Measurements from ENCODE around the gene GRK3.
"Not testable (repeated sequence)": the region's sequence is repeated elsewhere in the genome, so short reads cannot be mapped to it uniquely, and the experiment has no call there.

GRK3 gene

DNA sequence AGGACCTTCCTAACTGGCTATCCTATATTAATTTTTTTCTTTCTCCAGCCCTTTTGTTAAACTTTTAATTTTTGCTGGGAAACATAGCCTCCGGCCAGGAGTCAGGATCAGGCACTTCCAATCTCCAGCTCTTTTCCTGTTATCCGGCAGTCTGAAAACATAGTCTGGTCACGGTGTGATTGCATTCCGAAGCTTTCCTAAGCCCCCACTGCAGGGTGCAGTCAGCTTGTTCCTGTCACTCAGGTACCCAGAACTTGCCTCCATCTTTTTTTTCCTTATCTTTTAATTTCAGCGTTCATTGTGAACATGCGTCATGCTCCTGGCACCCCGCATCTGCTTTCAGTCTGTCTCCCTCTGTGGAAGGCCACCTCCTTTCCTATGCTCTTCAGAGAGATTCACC, 59.4 kb downstream of the GRK3 start:
- DNase-seq (ENCODE audit: extremely low read depth in 1 of 2, low read depth in 1 of 2): no peak

DNA sequence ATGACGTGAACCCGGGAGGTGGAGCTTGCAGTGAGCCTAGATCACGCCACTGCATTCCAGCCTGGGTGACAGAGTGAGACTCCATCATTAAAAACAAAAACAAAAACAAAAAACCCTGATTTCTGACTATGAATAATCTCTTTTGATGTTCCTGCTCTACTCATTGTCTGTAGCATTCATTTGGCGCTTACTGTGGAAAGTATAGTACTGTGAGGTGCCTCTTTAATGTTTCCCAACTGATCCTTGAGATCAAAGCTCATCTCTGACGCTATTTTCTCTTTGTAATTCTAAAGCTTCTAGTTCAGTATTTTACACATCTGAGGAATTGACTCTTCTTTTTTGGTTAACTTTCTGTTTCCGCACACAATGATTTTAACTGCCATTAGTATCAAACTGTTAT, 60.0 kb downstream of the GRK3 start:
- DNase-seq (ENCODE audit: extremely low read depth in 1 of 2, low read depth in 1 of 2): no peak

DNA sequence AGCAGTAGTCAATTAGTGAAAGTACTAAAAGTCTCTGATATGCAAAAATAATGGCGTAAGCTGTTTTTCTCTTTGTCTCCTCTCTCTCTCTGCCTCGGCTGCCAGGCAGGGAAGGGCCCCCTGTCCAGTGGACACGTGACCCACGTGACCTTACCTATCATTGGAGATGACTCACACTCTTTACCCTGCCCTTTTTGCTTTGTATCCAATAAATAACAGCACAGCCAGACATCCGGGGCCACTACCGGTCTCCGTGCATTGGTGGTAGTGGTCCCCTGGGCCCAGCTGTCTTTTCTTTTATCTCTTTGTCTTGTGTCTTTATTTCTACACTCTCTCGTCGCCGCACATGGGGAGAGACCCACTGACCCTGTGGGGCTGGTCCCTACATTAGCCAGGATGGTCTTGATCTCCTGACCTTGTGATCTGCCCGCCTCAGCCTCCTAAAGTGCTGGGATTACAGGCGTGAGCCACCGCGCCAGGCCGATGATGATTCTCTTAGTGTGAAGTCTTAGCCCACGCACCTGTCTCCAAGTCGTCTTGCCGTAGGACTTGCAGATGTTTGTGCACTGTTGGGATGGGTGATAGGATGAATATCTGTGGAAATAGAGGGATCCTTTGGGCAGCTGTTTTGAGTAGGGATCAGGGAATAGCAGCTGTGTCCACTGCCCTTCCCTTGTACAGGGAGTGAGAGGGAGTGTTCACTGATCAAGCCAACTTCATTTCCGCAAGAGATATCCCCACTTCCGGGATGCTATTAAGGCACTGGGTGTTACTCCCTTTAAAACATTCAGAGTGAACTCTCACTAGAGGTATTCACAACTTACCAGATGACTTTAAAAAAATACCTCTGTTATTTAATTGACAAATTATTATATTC, 61.5 kb downstream of the GRK3 start:
- not testable (repeated sequence) for DNase-seq (ENCODE audit: extremely low read depth in 1 of 2, low read depth in 1 of 2)

DNA sequence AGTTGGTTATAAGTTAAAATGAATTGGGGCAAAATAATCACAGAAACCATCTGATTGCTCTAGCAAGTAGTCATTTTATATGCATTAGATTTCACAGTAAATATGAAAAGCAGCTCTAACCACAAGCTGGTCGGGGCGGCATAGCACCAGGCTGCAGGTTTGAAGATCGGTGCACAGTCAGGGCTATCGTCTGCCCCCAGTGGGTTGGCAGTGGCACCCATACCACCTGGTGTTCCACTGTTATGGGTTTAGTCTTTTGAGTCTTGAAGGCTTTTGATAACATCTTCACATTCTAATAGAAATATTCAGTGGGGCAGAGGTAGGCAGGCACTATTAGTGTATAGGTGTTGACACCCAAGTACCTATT, 62.1 kb downstream of the GRK3 start:
- no peak for DNase-seq (ENCODE audit: extremely low read depth in 1 of 2, low read depth in 1 of 2)

DNA sequence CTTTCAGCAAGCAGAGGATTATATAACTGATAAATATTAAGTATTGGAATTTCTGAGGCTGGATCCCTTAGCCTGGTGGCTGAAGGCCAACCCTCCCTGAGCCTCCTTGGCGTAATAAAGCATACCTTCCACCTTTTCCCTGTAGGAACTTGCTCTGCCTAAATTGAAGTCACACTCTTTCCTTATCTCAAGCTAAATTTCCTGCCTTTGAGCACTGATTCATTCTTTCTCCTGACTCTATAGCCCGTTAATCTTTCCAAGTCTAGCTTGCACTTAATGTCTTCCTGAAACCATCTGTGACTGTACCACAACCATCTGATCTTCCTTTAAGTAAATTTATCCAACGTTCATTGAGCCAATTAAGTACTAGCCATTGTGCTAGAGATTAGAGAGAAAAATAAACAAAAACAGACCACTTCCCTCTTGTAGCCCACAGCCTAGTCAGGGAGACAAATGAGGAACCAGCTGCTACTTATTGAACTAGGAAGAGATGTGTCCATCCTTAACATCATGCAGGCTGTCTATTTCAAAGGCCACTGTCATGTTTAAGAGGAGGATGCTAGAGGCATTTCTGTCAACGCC, 62.9 kb downstream of the GRK3 start:
- no peak for DNase-seq (ENCODE audit: extremely low read depth in 1 of 2, low read depth in 1 of 2)

DNA sequence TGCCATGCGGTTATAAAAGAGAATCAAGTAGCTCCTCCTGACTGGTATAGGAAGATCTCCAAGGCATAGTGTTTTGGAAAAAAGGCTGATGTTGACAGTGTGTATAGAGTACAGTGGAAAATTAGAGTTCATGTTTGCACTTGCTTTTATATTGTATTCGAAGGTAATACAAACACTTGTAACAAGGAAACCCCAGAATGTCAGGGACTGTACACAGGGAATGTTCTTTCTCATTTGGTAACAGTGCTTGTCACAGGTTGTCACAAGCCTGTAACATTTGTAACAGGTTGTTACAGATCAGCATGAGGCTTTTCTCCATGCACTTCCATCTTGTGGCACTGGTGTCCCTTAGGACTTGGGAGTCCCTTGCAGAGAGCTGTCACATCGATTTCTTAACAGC, 64.0 kb downstream of the GRK3 start:
- DNase-seq (ENCODE audit: extremely low read depth in 1 of 2, low read depth in 1 of 2): no peak

DNA sequence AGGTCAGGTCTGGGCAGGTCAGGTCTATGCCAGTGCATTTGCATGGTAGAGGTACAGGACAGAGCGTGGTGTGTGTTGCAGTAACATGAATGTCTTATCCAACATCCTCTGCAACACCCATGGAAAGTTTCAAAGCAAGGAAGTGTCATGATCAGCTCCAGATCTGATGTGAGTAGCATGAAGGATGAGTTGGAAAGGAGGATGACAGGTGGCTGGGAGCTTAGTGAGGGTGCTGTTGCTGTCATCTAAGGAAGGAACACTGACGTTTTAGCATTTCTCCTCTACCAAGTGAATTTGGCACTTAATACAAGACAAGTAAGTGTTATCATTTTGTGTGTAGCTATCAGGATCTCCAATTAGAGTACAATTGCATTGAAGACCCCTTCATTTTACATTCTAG, 65.1 kb downstream of the GRK3 start:
- no peak for DNase-seq (ENCODE audit: extremely low read depth in 1 of 2, low read depth in 1 of 2)

DNA sequence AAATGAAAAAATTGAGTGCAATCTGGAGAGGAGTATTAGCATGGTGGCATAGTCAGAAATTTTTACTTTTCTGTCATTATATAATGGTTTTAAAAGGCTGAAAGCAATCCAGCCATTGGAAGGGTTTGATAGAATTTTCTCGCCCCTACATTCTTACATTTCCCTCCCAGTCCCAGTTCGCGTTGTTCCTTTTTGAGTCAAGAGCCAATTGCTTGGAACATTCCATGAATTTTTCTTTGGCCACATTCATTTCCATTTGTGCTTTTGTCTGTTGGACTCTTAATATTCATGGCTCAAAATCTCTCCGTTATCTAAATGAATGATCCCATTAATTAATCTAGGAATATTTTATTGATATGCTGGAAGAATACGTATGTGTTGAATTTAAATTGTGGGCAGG, 66.0 kb downstream of the GRK3 start:
- no peak for DNase-seq (ENCODE audit: extremely low read depth in 1 of 2, low read depth in 1 of 2)

DNA sequence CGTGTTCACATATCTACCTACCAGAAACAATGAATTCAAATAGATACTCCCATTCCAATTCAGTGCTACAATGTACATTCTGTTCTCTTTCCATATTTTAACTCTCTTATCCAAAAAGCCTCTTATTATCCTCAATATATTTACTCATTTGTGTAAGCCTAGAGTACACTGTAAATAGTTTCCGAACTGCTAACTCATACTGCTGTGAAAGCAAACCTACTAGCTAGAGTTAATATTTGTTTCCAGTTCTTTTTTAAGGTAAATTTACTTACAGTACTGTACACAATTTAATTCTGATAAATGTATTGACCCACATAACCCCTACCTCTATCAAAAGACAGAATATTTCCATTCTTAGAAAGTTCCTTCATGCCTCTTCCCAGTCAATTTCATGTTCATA, 71.8 kb downstream of the GRK3 start:
- no peak for DNase-seq (ENCODE audit: extremely low read depth in 1 of 2, low read depth in 1 of 2)

DNA sequence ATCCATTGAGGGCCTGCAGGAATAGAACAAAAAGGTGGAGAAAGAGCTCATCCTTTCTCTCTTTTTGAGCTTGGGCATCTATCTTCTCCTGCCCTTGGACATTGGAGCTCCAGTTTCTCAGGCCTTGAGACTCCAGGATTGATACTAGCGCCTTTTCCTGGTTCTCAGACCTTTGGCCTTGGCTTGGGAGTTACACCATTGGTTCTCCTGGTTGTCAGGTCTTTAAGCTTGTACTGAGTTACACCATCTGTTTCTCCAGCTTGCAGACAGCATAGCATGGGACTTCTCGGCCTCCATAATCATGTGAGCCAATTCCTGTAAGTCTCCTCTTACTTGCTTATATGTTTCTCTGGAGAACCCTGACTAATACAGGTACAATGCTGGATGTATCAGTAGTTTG, 72.6 kb downstream of the GRK3 start:
- DNase-seq (ENCODE audit: extremely low read depth in 1 of 2, low read depth in 1 of 2): no peak

DNA sequence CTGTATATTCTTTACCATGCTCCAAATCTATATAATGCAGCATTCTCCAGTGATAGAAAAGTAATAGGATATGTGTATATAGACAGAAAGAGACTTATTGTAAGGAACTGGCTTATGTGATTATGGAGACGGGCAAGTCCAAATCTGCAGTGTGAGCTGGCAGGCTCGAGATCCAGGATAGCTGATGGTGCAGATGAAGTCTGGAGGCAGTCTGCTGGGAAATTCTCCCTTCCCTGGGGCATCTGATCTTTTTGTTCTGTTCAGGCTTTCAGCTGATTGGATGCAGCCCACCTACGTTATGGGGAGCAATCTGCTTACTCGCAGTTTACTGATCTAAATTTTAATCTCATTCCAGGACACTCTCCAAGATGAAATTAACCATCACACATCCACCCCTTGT, 73.2 kb downstream of the GRK3 start:
- DNase-seq (ENCODE audit: extremely low read depth in 1 of 2, low read depth in 1 of 2): no peak

DNA sequence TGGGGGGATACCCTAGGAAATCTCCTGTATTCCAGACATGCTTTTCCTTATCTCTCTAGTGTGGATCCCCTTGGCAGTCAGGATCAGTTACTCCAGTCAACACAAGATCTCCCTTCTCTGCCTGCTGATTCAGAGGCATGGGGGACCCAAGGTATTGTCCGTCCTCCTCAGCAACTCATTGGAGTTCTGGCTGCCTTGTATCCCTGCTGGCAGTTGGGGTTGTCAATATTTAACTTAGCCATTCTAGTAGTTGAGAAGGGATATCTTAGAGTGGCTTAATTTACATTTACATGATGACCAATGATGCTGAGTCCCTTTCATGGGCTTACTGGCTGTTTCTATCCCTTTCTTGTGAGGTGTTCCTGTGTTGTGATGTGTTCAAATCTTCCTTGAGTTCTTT, 74.2 kb downstream of the GRK3 start:
- DNase-seq (ENCODE audit: extremely low read depth in 1 of 2, low read depth in 1 of 2): no peak

DNA sequence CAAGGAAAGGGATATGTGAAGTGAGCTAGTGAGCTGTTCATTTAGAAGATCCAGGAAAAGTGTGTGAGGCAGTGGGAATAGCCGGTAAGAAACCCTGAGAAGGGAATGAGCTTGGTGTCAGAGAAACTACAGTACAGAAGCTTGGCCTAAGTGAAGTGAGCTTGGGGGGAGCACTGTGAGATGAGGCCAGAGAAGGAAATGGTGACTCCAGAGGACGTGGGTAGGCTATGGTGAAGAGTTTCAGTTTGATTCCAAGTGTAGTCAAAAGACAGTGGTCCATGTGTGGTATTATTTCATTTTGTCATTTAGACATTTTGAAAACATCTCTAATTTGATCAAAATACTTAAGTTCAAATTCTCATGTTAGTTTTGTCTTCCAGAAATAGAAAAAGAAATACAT, 77.2 kb downstream of the GRK3 start:
- DNase-seq (ENCODE audit: extremely low read depth in 1 of 2, low read depth in 1 of 2): no peak

DNA sequence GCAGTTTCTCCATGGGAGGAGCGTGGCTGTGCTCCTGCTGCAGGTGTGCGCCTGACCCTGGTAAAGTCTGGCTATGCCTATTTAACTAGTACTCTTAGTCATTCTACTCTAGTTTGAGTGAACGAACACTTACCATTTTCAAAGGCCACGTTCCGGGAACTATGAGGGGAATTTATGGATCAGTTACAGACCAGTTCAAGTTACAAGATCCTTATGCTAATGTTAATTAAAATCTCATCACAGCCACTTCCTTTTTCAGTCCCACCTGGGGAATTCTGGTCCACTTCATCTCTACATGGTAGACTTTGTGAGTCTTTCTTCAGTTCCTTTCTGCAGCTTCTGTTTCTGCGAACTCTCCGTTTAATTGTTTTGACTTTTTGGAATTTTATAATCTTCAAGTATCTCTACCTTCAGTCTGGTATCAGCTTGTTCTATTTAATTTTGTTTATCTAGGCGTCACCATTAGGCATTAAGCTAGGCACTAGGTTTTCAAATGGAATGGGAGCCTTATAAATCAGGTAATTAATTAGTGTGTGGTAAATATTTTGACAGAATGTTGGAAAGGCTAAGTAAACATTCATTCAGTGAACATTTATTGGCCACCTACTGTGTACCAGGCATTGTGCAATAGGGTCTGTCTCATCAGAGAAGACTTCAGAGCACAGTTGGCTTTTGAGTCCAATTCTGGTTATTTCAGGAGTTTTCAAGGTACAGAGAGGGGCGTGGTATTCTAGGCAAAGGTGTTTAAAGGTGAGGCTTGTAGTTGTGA, 78.9 kb downstream of the GRK3 start:
- DNase-seq (ENCODE audit: extremely low read depth in 1 of 2, low read depth in 1 of 2): no peak

DNA sequence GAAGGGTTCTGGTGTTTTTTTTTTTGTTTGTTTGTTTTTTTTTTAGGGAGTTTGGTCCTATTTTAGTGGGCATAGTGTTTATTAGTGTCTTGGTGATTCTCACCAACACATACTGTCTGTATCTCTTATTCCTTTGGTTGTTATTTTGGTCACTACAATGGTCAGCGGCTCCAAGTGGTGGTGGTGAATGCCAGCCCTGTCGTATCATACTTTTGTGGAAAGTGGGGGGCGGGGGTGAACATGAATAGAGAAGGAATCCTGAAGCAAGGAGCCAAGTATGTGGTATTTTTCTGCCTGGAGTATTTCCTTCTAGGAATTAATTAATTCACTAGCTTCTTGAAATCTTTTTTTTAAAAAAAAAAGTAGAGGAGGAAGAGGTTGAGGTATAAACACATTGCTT, 79.6 kb downstream of the GRK3 start:
- no peak for DNase-seq (ENCODE audit: extremely low read depth in 1 of 2, low read depth in 1 of 2)

DNA sequence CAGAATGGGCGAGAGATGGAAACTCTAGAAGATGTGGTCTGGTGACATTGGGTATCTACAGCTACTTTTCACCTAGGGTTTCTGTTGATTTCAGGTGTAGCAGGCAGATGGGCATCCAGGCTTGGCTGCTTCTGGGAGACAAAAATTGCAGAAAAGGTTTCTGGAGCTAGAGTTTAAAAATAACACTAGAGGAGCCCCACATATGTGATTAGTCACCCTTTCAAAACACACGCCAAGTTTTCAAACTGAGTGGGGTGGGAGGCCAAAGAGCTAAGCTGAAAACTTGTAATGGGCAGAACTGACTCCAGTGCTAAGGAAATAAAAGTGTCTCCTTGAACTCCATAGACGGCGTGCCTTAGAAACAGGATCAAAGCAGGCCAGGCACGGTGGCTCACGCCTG, 80.8 kb downstream of the GRK3 start:
- no peak for DNase-seq (ENCODE audit: extremely low read depth in 1 of 2, low read depth in 1 of 2)

DNA sequence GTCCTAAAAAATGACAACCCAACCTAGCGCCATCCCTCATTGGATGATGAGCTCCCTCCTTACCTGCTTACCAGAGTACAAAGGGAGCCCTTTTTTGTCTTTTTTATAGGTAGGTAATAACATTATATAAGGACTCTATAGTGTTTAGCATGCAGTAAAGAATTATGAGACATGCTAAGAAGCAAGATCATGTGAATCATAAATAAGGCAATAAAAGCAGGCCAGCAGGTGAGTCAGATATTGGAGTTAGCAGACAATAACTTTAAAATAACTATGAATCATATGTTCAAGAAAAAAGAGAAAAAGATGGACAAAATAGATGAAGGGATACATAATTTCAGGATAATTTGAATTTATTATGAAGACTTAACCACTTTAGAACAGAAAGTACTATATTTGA, 81.5 kb downstream of the GRK3 start:
- DNase-seq (ENCODE audit: extremely low read depth in 1 of 2, low read depth in 1 of 2): no peak

DNA sequence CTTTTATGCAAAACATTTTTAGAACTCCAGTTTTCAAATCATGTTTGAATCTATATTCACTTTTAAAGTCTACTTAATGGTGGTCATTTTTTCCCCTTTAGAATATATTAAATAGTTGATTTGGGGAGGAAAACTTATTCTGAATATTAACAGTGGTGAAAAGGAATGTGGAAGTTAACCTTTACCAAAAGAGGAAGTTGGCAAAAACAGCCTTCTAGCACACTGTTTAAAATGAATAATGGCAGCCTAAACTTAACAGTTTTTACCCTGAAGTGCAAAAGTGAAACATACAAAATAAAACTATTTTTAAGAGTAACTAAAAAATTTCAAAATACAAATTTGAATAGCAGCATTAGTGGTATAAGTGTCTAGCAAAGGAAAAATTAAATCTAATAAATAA, 86.4 kb downstream of the GRK3 start:
- DNase-seq (ENCODE audit: extremely low read depth in 1 of 2, low read depth in 1 of 2): no peak

DNA sequence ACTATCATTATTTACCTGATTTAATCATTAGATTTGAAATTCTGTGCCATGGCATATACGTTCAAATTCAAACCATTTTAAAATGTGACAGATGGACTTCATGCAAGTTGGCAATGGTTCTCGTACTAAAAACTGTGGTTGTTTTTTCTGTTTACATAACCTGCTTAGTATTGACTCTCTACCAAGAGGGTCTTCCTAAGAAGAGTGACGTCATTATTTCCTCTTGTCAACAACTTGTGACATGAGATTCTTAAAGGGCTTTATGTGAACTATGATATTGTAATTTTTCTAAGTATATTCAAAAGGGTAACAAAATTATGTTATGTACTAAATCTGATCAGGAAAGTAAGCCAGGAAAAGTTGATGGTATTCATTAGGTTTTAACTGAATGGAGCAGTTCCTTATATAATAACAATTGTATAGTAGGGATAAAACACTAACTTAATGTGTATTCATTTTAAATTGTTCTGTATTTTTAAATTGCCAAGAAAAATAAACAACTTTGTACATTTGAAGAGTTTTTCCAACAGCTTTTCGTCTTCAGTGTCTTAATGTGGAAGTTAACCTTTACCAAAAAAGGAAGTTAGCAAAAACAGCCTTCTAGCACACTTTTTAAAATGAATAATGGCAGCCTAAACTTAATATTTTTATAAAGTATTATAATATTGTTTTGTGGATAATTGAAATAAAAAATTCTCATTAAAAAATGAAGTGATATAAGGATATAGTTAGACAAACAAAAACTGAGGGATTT, 87.0 kb downstream of the GRK3 start:
- no peak for DNase-seq (ENCODE audit: extremely low read depth in 1 of 2, low read depth in 1 of 2)

DNA sequence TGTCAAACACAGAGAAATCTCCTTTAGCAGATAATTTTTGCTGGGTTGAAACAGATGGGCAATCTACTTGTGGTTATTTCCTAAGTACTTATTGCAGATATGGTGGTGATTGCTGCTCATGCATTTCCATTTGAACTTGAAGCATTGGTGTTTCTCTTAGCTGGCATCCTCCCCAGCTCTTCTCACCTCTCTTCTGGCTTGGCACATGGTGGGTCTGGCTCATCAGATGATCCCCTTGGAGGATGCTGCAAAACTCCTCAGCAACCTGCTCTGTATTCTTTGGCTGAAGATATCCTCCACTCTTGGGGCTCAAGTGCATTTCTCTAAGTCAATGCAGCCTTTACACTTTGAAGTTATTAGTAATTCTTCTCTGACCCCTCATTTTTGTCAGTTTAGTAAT, 90.2 kb downstream of the GRK3 start:
- DNase-seq (ENCODE audit: extremely low read depth in 1 of 2, low read depth in 1 of 2): no peak

DNA sequence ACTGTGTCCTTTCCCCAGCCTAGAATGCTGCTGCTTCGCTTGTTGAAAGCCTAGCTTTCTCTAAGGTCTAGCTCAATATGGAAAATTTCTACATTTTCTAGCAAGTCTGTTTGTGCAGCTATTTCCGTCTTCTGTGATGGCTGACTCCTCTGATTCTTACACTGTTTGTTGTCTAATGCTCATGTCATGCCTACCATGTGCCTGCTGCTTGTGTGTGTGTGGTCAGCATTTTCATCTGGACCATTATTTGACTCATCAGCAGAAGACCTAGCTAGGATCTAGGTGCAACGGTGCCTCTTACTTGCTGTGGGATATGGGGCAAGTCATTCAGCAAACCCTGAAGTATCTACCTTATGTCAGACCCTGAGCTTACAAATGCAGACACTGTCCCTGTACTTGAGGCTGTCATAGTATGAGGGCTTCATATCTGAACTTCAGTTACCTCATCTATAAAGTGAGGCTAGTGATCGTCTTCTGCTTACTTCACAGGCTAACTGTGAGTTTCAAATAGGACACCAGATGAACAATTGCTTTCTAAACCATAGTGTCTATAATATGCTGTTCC, 91.0 kb downstream of the GRK3 start:
- DNase-seq (ENCODE audit: extremely low read depth in 1 of 2, low read depth in 1 of 2): no peak
